ENCODE measurements around the gene USP33. TPM values are rescaled to one million over a fixed set of nuclear protein-coding genes. Genes with fewer than 3 reads are reported as not detected.

The USP33 gene
- total and polyA plus RNA-seq, 9 of the 15 experiments (the other 6 are each of a cell fraction or from before 2014, with no cell fraction given) = 22.4 to 83.5 (median 44.7) TPM

GRCh38 chr1:77683160-77684148 is 76.2 kb downstream of the USP33 start (continued):
- TF ChIP-seq ZNF592 (IDR thresholded peaks at IDR 0.05) = peak; percentile 63; the same call in 1 of the 2 replicates
- peak in 1 of 2 experiments; percentile 83; a peak in 2 of 4 replicates for TF ChIP-seq HDAC1 (IDR thresholded peaks at IDR 0.05)
- TF ChIP-seq ZNF311 (CRISPR knock-in tag; IDR thresholded peaks at IDR 0.05) = no peak
- peak; percentile 66; the same call in 1 of the 2 replicates for TF ChIP-seq ZBTB17 (CRISPR knock-in tag; IDR thresholded peaks at IDR 0.05)
- TF ChIP-seq PHTF2 (CRISPR knock-in tag; IDR thresholded peaks at IDR 0.05) = no peak
- TF ChIP-seq NKRF (IDR thresholded peaks at IDR 0.05; ENCODE audit: borderline replicate concordance) = peak; percentile 56; the same call in 1 of the 2 replicates
- TF ChIP-seq NONO (IDR thresholded peaks at IDR 0.05; ENCODE audit: low read depth in 2 of 2, low read length in 1 of 2) = peak; percentile 75 to 90; a peak in 3 of 4 replicates
- TF ChIP-seq RBM22 (IDR thresholded peaks at IDR 0.05; ENCODE audit: low read depth, low read length, poor library complexity, severe bottlenecking) = peak; percentile 66
- peak; percentile 74; the same call in 1 of the 2 replicates for TF ChIP-seq ATF7 (IDR thresholded peaks at IDR 0.05)
- TF ChIP-seq ZNF512 (tag; IDR thresholded peaks at IDR 0.05) = no peak
- TF ChIP-seq IRF2 (CRISPR knock-in tag; IDR thresholded peaks at IDR 0.05) = no peak
- TF ChIP-seq FOXK2 (conservative IDR thresholded peaks at IDR 0.05 in 1 of 2, IDR thresholded peaks at IDR 0.05 in 1 of 2; ENCODE audit: low read depth in 2 of 2) = peak; percentile 10 to 11; a peak in 1 of 4 replicates
- TF ChIP-seq ATF2 (CRISPR knock-in tag; IDR thresholded peaks at IDR 0.05) = no peak
- peak; percentile 91 for TF ChIP-seq RBFOX2 (IDR thresholded peaks at IDR 0.05; ENCODE audit: low read depth, low read length)
